CD4-positive, alpha-beta T cell treated with Interleukin-6 for 4 hours (primary cell): ENCODE data around the gene FBXO39.
"Not testable (repeated sequence)": the region's sequence is repeated elsewhere in the genome, so short reads cannot be mapped to it uniquely, and the experiment has no call there.

Experiments used
- DNase-seq: peaks from one replicate; pipeline ENCODE4 v3.0.0-alpha.2; 2020; ENCODE audit warnings: mixed read lengths

The FBXO39 gene

DNA sequence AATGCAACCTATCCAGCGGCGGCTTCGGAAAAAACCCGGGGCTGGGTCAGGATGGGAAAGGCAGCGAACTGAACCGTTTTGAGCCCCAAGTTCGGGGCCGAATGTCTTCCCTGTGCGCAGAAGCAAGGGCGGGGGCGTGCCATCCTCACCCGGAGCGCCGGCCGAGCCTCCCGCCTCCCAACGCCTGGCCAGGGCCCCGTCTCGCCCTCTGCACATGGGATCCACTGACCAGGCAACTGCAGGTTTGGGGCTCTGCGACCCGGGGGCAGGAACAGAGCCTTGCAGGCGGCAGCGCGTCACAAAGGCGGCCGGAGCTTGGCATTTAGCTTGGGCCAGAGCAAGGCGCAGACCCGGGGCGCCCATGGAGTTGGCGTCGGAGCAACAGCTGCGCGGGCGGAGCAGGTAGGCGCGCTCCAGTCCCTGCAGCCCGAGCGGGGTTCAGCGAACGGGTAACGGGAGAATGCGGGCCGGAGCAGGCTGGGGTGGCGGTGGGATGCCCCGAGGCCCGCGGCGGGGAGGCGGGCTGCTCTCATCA, at the start of gene FBXO39:
Gene FBXO39 (plus strand): TSS at position 345 of the 535 bp plus-strand sequence. CDS start 3,654 bp downstream, outside the sequence.
- peak; percentile 2 for DNase-seq

DNA sequence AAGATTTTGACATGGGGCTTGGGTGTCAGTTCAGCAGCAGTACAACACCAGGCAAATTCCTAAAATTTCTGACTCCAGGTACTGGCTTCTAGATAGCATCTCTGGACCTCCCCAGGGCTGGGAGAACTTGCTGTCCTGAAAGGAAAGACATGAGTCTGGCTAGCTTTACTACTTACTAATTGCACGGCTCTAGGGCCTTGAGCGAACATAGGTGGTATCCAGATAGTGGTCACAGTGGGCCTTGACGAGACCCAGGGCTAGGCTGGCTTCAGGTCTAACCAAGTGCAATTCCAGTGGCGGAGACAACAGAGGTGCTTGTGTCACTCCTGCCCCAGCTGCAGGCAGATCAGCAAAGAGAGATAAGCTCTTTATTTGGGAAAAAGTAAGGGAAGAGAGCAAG, 46.5 kb upstream of the FBXO39 start:
- DNase-seq, result no peak

DNA sequence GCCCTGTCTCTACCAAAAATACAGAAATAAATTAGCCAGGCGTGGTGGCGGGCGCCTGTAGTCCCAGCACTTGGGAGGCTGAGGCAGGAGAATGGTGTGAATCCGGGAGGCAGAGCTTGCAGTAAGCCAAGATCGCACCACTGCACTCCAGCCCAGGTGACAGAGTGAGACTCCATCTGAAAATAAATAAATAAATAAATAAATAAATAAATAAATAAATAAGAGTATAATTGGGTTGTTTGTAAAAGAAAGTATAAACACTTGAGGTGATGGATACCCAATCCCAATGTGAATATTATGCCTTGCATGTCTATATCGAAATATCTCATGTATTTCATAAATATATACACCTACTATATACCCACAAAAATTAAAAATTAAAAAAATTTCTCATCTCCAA, 29.4 kb upstream of the FBXO39 start:
- DNase-seq, result not testable (repeated sequence)

DNA sequence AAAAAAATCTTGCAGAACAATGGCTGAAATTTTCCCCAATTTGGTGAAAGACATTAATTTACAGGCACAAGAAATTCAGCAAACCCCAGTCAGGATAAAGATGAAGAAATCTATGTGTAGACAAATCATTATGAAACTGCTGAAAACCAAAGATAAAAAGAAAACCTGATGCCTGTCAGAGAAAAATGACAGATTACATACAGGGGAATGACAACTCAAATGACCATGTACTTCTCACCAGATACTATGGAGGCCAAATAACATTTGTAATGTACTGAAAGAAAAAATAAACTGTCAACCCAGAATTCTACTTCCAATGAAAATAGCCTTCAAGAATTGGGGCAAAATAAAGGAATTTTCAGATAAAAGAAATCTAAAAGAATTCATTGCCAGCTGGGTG, 27.4 kb upstream of the FBXO39 start:
- no peak for DNase-seq

DNA sequence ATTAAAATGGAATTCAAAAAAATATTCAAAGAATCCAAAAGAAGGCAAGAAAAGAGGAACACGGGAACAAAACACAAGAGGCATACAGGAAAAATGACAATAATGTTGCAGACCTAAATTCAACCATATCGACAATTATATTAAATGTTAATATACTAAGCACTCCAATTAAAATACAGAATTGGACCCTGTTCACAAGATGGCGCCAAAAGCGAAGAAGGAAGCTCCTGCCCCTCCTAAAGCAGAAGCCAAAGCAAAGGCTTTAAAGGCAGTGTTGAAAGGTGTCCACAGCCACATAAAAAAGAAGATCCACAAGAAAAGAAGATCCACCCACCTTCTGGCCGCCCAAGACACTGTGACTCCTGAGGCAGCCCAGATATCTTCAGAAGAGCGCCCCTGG, 26.5 kb upstream of the FBXO39 start:
- peak; percentile 5 for DNase-seq

DNA sequence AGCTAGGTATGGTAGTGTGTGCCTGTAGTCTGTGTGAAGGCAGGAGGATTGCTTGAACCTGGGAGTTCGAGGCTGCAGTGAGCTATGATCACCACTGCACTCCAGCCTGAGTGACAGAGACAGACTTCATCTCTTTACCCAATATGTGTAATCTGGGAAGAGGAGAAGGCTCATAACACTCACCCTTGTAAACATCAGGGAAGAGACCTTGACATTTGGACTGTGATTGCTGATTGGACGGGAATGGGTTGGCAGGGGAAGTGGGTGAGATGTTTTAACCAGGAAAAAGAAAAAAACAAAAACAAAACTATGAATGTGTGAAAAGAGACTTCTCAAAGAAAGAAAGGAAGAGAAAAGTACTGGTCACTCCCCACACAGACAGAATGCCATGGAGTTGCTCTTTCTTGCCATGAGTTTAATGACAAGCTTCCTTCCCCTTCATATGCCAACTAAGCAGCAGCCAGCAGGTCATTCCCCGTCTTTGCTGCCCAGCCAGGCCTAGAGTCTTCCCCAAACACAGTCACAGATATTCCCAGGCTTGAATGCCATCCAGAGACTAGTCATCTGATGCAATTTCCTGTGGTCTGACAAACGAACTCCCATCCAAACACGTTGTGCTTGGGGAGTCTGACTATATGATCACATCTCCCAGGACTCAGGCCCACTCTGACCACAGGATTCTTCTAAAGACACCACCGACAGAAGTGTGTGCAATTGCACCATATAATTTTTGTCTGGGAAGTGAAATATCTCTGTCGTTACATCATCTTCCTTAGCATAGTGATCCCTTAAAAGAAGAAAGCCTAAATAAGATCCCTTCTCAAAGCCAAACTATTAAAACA, 23.7 kb upstream of the FBXO39 start:
- DNase-seq, result no peak

DNA sequence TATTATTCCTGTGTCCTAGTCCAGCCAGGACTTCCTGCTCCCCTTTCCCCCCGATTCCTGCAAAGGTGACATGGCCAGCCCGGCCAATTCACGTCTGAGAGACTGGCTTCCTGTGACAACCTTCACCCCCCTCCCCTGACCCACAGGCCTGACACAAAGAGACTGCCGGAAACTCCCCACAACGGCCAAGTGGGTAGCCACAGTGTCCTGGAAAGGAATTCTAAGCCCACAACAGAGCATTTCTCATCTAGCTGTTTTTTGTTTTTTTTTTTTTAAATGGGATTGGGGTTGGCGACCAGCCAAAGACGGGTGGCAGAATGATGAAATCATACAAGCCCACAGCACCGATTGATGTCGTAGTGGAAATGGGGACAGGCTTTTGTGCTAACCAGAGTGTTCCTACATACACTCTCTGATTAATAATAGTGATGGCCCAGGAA, 23.0 kb upstream of the FBXO39 start:
- DNase-seq, result peak; percentile 59

DNA sequence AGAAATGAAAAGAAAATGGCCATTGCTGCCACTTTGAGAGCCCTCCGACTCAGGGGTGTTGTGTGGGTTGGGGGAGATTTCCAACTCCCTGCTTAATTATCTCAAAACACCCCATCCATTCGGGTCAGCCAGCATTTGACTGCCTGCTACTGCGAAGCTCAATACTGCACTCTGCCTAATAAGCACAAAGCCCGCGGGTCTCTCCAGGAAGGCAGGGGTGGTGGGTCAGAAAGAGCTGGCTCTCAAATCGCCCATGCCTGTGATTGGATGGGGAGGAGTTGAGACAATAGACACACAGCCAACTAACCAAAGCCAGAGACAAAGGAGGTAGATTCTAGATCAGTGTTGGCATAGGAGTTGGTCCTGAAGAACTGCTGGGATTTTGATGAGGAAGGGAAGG, 22.5 kb upstream of the FBXO39 start:
- DNase-seq, result no peak

DNA sequence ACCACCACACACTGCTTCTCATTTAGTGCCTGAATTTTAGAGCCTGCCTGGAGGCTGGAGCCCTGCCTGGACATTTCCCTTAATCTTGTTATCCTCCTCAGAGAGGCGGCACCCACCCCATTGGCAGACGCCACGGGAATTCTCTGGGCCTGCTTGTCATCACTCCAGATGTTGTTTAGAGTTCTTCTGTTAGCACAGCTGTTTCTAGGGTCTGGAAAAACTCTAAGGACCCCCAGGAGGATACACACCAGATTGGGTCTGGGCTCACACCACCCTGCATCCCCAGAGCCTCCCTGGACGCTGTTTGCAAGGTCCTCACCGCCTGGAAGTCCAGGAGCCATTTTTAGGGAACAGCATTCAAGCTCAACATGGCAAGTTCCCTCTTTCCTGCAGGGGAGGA, 20.7 kb upstream of the FBXO39 start:
- DNase-seq, result no peak

DNA sequence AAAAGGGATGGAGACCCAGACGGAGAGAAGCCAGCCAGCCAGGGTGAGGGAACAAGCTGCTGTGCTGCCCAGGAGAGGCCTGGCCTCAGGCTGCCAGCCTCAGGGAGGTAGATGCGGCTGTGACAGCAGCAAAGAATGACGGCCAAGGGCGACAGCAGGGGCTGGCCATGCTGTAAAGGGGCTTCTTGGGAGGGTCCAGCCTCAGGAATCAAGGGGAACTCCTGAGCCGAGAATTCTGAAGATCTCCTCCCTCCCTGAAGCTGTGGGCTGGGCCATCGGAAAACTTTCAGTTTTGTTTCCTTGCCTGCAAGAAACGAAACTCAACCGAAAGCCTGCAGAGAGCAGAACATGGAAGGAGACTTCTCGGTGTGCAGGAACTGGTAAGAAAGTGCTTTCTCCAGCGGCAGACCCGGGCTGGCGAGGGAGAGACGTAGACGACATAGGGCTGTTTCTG, 20.3 kb upstream of the FBXO39 start, which contains the start of gene XAF1:
Gene XAF1 (plus strand): TSS at position 316 of the 454 bp plus-strand sequence. CDS start 33 bp downstream, at position 349.
- peak; percentile 66 for DNase-seq

DNA sequence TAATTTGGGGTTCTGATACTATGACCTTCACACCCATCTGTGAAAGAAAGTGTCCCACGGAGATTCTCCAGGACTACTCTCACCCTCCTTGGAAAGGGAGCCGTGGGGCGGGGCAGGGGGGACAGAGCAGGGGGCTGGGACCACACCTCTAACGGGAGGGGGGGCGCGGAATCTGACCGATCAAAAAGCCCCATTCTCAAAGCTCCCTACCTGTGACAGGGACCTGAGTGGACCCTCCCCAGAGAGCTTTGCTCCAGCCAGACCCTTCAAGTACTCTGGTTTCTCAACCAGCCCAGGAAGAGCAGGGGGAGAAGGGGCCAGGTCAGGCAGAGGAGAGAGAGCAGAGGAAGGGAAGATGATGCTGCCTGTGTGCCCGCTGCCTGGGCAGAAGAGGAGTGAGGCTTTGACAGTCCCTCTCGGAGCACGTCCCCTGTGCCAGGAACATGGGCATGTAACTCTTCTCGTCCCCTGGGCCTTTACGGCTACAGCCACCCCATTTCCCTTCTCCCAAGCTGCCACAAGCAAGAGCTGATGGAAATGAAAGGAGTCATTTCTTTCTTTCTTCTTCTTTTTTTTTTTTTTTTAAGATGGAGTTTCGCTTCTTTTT, 19.5 kb upstream of the FBXO39 start:
- no peak for DNase-seq

DNA sequence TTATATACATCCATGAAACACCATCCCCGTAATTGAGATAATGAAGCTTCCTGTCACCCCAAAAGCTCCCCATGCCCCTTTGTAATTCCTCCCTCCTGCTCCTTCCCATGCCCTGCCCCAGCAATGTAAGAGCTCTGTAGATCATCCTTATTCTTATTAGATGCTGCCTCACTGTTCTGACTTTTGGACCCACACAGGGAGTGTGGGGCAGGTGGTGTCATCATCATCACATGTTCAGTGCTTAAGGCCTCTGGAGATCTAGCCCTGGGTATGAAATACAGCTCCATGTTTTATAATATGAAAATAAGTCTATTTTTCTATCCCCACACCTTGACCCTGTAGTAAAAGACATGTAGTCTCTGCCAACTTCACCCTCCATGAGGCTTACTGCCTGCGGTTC, 18.3 kb upstream of the FBXO39 start:
- no peak for DNase-seq

DNA sequence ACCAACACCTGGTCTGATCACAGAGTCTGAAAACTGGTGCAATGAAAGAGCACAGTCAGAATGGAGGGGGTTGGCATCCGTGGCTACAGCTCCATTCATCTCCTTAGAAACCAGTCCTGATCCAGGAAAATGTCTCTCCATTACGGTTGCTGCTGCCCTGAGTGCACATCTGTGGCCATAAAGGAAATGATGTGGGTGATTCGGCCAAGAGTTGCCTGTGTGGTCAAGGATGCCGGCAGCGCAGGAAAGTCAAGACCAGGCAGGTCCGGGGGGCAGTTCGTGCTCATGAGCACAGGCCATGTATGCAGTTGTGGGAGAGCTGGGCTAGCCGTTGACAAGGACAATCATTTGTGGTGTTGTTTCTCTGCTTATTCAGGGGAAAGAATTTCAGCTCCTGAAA, 14.2 kb upstream of the FBXO39 start:
- DNase-seq, result no peak

DNA sequence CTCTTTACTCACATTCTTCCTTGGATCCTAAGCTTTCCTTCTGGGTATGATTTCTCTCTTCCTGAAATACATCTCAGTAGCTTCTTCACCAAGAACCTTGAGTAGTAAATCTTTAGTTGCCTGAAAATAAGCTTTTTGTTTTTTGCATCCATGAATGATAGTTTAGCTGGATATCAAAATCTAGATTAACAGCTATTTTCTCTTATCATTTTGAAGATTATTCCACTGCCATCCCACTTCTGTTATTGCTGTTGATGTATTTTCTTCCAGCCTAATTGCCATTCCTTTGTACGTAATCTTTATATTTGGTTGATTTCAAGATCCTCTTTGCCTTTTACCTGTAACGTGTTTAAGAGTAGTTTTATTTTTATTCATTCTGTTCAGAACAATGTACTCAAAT, 7.6 kb upstream of the FBXO39 start:
- no peak for DNase-seq

DNA sequence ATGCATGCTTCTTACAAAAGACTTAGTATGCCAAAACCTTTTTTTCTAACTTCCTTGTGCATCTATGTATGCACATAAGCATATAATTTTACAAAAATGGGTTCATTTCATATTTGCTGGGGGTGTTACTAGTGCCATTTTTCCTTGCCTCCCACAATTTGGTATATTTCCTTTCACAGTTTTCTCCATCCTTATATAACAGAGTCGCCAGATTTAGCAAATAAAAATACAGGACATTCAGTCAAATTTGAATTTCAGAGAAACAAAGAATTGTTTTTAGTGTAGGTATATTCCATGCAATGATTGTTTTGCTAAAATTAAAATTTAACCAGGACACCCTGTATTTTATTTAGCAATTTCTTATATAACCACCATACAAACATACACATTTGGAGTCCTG, 4.0 kb upstream of the FBXO39 start:
- no peak for DNase-seq

DNA sequence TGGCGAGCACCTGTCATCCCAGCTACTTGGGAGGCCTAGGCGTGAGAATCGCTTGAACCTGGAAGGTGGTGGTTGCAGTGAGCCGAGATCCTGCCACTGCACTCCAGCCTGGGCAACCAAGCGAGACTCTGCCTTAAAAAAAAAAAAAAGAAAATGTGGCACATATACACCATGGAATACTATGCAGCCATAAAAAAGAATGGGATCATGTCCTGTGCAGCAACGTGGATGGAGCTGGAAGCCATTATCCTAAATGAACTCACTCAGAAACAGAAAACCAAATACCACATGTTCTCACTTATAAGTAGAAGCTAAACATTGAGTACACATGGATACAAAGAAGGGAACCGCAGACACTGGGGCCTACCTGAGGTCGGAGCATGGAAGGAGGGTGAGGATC, 1.1 kb upstream of the FBXO39 start:
- DNase-seq, result not testable (repeated sequence)

DNA sequence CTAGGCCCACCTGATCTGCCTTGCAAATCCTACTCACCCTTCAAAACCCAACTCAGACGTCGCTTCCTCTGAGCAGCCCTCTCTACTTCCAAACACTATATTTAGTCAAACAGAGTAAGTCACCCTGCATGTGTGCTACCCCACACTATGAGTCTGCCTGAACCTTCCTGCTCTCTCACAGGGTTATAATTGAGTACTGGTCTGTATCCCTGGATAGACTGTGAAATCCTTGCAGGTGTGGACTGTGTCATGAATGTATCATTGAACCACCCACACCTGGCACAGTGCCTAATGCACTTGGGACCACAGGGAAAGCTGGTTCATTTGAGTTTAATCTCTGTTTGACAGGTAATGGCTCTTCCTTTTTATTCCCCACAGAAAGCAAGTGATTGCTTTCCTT, 3.4 kb downstream of the FBXO39 start:
- DNase-seq, result no peak

DNA sequence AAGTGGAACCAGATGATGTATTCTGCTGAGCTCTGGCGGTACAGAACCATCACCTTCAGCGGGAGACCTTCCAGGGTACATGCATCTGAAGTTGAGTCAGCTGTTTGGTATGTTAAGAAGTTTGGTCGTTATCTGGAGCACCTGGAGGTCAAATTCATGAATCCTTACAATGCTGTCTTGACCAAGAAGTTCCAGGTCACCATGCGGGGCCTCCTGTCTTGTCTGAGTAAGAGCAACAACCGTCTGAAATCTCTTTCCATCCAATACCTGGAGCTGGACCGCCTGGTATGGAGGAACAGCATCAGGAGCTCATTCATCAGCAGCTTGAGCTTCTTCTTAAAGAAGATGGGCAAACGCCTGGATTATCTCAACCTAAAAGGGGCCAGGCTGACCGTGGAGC, 4.0 kb downstream of the FBXO39 start:
- DNase-seq, result no peak

DNA sequence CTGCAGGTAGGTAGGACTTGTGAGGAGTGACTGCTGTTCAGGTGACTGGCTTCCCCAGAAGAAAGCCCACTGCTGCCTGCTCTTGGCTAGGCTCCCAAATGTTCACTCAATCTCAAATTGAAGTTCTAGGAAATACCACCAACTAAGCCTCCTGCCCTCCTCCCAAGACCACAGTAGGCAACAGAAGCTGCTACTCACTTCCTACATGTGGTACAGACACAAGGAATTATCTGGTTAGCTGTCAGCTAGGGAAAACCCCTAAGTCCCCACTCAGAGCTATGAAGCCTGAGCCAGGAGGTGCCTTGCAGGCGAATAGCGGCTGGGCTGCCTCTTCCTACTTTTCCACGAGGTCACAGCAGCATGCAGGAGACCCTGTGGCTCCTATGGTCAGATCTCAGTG, 4.9 kb downstream of the FBXO39 start:
- no peak for DNase-seq

DNA sequence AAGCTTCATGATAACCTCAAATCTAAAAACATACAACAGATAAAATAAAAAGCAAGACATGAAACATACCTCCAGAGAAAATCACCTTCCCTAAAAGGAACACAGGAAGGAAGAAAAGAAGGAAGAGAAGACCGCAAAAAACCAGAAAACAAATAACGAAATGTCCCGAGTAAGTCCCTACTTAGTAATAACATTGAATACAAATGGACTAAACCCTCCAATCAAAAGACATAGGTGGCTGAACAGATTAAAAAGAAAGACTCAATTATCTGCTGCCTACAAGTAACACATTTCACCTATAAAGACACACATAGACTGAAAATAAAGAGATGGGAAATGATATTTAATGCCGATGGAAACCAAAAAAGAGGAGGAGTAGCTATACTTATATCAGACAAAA, 6.2 kb downstream of the FBXO39 start:
- no peak for DNase-seq

DNA sequence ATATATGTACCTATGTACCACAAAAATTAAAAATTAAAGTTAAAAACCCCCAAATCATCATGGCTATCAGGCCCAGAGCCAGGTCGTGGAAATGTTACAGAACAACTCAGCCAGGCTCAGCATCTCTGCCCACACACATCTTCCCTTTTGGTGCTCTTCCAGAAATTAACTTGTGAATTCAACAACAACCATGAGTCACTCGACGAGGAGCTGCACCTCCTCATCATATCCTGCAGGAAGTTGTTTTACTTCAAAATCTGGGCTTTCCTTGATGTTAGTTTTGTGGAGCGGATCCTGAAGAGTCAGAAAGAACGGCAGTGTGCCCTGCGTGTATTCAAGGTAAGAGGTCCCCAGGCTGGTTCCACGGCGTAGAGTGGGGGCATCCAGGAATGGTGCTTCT, 10.6 kb downstream of the FBXO39 start:
- no peak for DNase-seq

DNA sequence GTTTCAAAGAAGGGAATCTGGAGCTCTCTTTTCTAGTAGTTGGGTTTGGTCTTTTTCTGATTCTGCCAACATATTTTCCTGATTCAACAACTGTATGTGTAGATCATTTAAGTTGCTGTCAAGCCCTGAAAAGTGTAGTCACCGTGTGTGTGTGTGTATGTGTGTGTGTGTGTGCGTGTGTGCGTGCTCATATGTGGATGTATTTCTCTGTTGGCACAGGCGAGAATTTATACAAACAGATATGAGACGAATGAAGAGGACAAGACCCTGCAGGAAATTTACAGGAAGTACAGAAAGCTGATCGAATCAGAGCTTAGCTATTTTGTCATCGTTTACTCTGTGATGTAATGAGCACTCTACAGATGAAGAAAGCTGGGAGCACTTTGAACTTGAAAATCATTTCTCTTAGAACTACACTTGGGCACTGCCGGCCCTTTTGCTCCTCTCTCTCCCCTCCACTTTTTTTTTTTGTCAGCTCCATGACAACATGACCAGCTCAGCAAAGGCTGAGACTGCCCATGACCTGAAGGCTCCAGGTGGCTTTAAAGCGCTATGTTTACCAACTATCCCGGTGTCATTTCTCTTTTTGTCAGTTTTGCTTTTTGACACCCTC, 11.2 kb downstream of the FBXO39 start:
- no peak for DNase-seq

DNA sequence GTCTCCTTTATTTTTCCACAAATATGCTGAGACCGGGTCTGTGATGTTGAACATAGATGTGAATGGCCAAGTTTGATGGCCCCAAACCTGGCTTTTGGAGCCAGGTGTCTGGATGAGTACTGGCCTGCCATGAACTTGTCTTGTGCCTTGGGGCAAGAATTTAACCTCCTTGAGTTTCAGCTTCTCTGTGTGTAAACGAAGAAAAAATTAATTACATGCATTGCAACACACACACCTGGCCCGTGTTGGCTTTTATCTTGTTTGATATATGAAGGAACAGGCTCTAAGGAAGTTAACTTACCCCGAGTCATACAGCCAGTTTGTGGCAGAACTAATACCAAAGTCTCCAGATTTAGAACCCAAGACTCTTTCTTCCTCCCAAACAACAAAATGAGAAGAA, 13.1 kb downstream of the FBXO39 start:
- DNase-seq, result no peak
